A673 (cell line): ENCODE data around the gene USP32. TPM values are rescaled to one million over a fixed set of nuclear protein-coding genes. Genes with fewer than 3 reads are reported as not detected.

Experiments
- BruUV-seq: library from RNA; stranded (reverse); fragments of 400-500 nt; replicated peaks from 2 replicates; lab custom pipeline; 2021; lab: Mats Ljungman, UMichigan
- CTCF ChIA-PET: fragments of 300-600 bp; sonication (Branson Sonifier 250); formaldehyde crosslinking; loops from one replicate; lab custom pipeline; 2022; ENCODE audit warnings: antibody characterized with exemption; lab: Charles Lee
- POLR2A ChIA-PET: fragments of 300-600 bp; sonication (Branson Sonifier 250); formaldehyde crosslinking; loops from one replicate; lab custom pipeline; 2022; ENCODE audit warnings: antibody characterized with exemption; ENCODE audit not compliant: low non-redundant PET; lab: Charles Lee
- DNase-seq: peaks from one replicate; pipeline ENCODE4 v3.0.0-alpha.2; 2015; ENCODE audit warnings: low spot score
- H3K27ac ChIP-seq: fragments of 200-600 bp; sonication (generic); 2 replicates; pipeline ENCODE4 v1.5.1; 2016; ENCODE audit warnings: mixed run types, low read depth, mild to moderate bottlenecking, mixed read lengths, antibody characterized with exemption, low read length; ENCODE audit not compliant: poor library complexity, severe bottlenecking
- H3K27me3 ChIP-seq: fragments of 200-600 bp; sonication (generic); replicated peaks from 2 replicates; pipeline ENCODE4 v1.6.1; 2017; ENCODE audit warnings: mixed run types, low read depth, mild to moderate bottlenecking, mixed read lengths, antibody characterized with exemption, low read length; ENCODE audit not compliant: insufficient read depth, poor library complexity
- H3K36me3 ChIP-seq: fragments of 200-600 bp; sonication (generic); 2 replicates; pipeline ENCODE4 v1.6.1; 2016; ENCODE audit warnings: mixed run types, mild to moderate bottlenecking, mixed read lengths, antibody characterized with exemption, low read length; ENCODE audit not compliant: insufficient read depth, poor library complexity, severe bottlenecking
- H3K4me1 ChIP-seq: fragments of 200-600 bp; sonication (generic); 2 replicates; pipeline ENCODE4 v1.6.1; 2017; ENCODE audit warnings: mixed run types, mild to moderate bottlenecking, mixed read lengths, antibody characterized with exemption, low read length; ENCODE audit not compliant: insufficient read depth, poor library complexity, severe bottlenecking
- H3K4me3 ChIP-seq: fragments of 200-600 bp; sonication (generic); 2 replicates; pipeline ENCODE4 v1.5.1; 2016; ENCODE audit warnings: low read depth, mixed run types, mild to moderate bottlenecking, mixed read lengths, low read length; ENCODE audit not compliant: poor library complexity, severe bottlenecking
- H3K9me3 ChIP-seq: fragments of 200-600 bp; sonication (generic); 2 replicates; pipeline ENCODE4 v1.6.1; 2016; ENCODE audit warnings: mixed run types, low read depth, mild to moderate bottlenecking, mixed read lengths, antibody characterized with exemption, low read length; ENCODE audit not compliant: poor library complexity, severe bottlenecking
- EZH2 ChIP-seq: fragments of 200-600 bp; sonication (generic); IDR thresholded peaks from 2 replicates; pipeline ENCODE4 v1.6.1; 2017; ENCODE audit warnings: borderline replicate concordance, low read depth, mild to moderate bottlenecking, mixed read lengths, antibody characterized with exemption, low read length; ENCODE audit not compliant: poor library complexity, severe bottlenecking
- intact Hi-C: fragments of 100-400 bp; cut with micrococcal nuclease; formaldehyde crosslinking; loops from one replicate; pipeline ENCODE4 v1.10.0; 2022; ENCODE audit not compliant: unreplicated experiment
- total RNA-seq: library from RNA; stranded (reverse); gene quantifications from 2 replicates; pipeline ENCODE4 v1.2.3, GENCODE V29; 2021
- TF ChIP-seq, protein P1 (sequence below): fragments of 300-800, 200-600 bp; sonication (generic); conservative IDR thresholded peaks from 2 replicates; pipeline ENCODE4 v1.5.1; 2017; ENCODE audit warnings: low read depth, mild to moderate bottlenecking, antibody characterized with exemption, low read length, moderate library complexity, mixed read lengths

USP32 gene
- total RNA-seq, 1 experiment from 2014 or later = 54.8 TPM

GRCh38 chr17:60359415-60359814, 32.5 kb downstream of the USP32 start:
- Histone ChIP-seq H3K27ac (no peak overlapping the region), H3K27me3 (no peaks in the 10 kb centered on the region), H3K9me3 (no peaks in the 10 kb centered on the region), H3K4me3 (no peak overlapping the region), H3K4me1 (peaks cover 14% of the 10 kb centered on the region), H3K36me3 (no peaks in the 10 kb centered on the region)
- ChIA-PET CTCF (no interaction called here), POLR2A (interaction anchor here (0.8 kb wide), 1 partner anchor 171 kb away, joined by 4 read pairs; no protein-coding TSS in a partner anchor)
- BruUV-seq = no TSS peak
- no peak for TF ChIP-seq EZH2
- TF ChIP-seq, protein P1, sequence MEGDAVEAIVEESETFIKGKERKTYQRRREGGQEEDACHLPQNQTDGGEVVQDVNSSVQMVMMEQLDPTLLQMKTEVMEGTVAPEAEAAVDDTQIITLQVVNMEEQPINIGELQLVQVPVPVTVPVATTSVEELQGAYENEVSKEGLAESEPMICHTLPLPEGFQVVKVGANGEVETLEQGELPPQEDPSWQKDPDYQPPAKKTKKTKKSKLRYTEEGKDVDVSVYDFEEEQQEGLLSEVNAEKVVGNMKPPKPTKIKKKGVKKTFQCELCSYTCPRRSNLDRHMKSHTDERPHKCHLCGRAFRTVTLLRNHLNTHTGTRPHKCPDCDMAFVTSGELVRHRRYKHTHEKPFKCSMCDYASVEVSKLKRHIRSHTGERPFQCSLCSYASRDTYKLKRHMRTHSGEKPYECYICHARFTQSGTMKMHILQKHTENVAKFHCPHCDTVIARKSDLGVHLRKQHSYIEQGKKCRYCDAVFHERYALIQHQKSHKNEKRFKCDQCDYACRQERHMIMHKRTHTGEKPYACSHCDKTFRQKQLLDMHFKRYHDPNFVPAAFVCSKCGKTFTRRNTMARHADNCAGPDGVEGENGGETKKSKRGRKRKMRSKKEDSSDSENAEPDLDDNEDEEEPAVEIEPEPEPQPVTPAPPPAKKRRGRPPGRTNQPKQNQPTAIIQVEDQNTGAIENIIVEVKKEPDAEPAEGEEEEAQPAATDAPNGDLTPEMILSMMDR = no peak
- intact Hi-C loops = no loop called here
- no peak for DNase-seq

DNA sequence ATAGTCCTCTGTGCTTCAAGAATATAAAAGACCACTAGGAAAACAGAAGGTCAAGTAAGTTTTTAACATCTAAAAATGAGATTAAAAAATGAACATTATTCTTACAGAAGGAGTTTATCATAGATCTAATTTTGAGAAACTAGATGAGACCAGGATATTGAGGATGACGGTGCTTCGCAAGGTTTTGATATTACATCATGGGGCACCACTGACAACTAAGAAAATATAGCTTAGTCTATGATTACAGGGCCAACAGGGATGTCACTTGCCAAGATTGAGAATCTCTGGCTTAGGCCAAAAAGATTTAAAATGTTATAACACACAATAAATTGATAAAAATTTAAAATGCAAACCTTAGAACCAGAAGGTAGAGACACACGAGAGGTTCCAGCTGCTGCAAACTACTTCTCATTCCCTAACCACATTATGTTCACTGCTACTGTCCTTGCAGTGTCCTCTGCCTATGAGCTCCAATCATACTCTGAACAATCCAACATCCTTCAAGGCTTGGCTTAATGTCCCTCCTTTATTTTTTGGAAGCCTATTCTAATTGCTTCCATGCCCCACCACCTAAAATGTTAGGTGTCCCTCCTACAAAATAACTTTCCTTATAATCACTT, 33.2 kb downstream of the USP32 start:
- intact Hi-C loops = no loop called here
- TF ChIP-seq, protein P1 = no peak
- no peak for TF ChIP-seq EZH2
- H3K27ac ChIP-seq = no peak overlapping the region
- ChIA-PET POLR2A (interaction anchor here (0.8 kb wide), 1 partner anchor 171 kb away, joined by 4 read pairs; no protein-coding TSS in a partner anchor), CTCF (no interaction called here)
- H3K9me3 ChIP-seq = no peaks in the 10 kb centered on the region
- H3K4me3 ChIP-seq = no peak overlapping the region
- H3K27me3 ChIP-seq = no peaks in the 10 kb centered on the region
- H3K4me1 ChIP-seq = peaks cover 17% of the 10 kb centered on the region
- DNase-seq = no peak
- H3K36me3 ChIP-seq = no peaks in the 10 kb centered on the region
- BruUV-seq = no TSS peak

- ChIA-PET CTCF (no interaction called here), POLR2A (no interaction called here)
- H3K4me3 ChIP-seq = no peak overlapping the region
- no TSS peak for BruUV-seq
- H3K27me3 ChIP-seq = no peaks in the 10 kb centered on the region
- intact Hi-C loops = no loop called here
- H3K27ac ChIP-seq = no peak overlapping the region
- no peaks in the 10 kb centered on the region for H3K36me3 ChIP-seq
- DNase-seq = no peak
- no peaks in the 10 kb centered on the region for H3K9me3 ChIP-seq
- peaks cover 10% of the 10 kb centered on the region for H3K4me1 ChIP-seq
- TF ChIP-seq, protein P1 = no peak
- no peak for TF ChIP-seq EZH2
Observed at GRCh38 chr17:60356940-60357339, 35.0 kb downstream of the USP32 start.
